Measurements from ENCODE around the gene TMEM255B.

Gene TMEM255B

GRCh38 chr13:113806104-113806471 is 47.1 kb downstream of the TMEM255B start:
- DNase-seq: no peak

GRCh38 chr13:113806526-113806925 is 47.5 kb downstream of the TMEM255B start:
- no peak for DNase-seq

- DNase-seq: no peak
Observed at GRCh38 chr13:113808058-113808834, 49.2 kb downstream of the TMEM255B start.

DNA sequence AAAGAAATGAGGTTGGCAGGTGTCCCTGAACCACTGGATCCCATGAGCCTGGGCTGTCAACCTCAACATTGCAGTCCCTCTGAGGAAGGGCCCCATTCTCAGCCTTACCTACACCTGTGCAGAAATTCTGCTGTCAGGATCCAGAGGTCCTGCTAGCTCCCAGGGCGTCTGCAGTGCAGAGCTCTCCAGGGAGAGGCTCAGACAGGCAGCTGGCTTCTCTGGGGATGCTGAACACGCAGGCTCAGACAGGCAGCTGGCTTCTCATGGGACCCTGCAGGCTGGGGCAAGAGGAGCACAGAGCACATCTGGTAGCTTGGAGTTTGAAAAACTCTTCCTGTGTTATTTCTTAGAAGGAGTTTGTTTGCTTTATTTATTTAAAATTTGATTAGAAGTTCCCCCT is 50.9 kb downstream of the TMEM255B start:
- no peak for DNase-seq

DNA sequence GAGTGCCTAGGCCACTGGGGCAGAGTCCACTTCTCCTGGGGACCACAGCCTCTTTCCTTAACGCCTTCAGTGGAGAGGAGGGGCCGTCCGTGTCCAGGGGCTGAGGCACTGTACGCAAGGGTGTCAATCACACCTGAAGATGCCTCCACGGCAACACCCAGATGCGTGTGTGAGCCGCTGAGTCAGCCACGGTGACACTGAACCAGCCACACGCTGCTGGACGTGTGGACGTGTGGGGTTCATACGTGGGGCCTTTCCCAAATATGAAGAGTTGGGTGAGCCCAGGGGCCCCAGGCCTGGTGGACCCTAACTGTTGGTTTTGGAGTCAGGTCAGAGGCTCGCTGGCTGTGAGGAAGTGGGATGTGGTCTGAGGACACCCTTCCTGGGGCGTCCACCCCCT is 51.6 kb downstream of the TMEM255B start:
- DNase-seq: no peak

DNA sequence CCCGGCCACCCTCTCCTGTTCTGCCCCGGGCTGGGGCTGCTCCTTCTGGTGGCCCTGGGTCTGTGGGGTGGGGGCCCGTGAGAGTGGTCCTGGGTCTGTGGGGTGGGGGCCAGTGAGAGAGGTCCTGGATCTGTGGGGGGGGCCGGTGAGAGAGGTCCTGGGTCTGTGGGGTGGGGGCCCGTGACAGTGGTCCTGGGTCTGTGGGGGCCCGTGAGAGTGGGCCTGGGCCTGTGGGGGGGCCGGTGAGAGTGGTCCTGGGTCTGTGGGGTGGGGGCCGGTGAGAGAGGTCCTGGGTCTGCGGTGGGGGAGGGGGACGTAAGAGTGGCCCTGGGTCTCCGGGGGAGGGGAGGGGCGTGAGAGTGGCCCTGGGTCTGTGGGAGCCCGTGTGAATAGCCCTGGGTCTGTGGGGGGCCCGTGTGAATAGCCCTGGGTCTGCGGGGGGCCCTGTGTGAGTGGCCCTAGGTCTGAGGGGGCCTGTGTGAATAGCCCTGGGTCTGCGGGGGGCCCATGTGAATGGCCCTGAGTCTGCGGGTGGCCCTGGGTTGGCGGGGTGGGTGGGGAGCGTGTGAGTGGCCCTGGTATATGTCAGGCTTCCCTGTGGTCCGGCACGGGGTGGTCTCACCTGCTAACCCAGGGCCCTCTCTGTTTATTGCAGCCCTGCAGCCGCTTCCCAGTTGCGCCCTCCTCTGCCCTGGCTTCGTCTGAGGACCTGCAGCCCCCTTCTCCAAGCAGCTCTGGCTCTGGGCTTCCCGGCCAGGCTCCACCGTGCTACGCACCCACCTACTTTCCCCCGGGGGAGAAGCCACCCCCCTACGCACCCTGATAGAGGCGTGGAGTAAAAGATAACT is 52.3 kb downstream of the TMEM255B start:
- no peak for DNase-seq

GRCh38 chr13:113812178-113813040 is 53.4 kb downstream of the TMEM255B start:
- DNase-seq: no peak

DNA sequence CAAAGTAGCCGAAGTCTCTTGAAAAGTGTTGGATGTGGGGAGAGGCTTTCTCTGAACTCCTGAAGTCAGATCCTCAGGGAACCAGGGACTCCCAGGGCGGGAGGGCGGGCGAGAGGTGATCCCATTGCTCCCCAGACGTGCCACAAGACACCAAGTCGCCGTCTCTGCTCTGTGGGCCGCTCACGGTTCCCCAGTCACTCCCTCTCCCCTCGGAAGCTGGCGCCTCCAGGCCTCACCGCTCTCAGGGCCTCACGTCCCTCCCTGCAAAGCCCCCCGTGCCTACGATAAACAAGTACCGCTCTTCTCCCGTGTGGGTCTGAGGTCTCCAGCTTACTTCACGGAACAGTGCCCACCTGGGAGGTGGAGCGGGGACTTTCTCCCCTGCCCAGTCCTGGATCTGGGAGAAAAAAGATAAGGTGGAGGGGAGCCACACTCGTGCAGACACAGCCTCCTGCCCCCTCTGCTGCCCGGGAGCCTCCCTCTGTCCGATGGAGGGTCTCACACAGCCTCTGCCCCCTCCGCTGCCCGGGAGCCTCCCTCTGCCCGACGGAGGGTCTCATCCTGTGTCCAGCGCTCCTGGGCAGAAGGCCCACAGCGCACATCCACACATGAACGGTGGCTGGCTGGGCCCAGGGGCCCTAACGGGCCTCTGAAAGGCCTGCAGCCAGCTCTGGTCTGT is 54.2 kb downstream of the TMEM255B start:
- DNase-seq: no peak

DNA sequence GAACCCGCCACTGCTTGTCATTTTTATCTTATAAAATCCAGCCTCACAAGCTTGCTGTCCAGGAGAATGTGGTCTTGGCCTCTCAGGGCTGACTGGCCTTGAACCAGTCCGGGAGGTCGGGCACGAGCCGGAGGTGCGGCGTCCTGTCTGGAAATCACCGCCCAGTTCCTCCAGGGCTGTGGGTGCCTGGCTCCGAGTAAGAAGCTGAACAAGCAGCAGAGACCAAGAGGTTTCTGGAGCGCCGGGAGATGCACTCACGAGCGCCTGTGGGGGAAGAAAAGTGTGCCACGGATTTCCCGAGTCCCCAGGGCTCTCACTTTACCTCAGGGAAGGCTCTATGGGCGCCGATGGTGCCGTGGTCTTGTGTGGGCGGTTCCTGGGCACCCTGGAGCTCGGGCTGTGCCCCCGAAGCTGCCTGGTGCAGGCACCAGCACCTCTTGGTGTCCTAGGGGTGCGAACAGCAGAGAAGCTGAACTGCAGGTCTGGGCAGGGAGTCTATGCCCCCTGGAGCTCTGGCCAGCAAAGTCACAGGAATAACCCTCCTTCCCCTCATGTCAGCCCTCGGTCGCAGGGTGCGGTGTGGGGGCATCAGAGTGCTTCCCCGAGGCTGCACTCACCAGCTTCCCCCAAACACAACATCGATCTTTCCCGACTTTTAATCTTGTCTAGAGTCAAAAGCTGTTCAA is 54.9 kb downstream of the TMEM255B start:
- DNase-seq: no peak

GRCh38 chr13:113814435-113814821 is 55.4 kb downstream of the TMEM255B start:
- no peak for DNase-seq

DNA sequence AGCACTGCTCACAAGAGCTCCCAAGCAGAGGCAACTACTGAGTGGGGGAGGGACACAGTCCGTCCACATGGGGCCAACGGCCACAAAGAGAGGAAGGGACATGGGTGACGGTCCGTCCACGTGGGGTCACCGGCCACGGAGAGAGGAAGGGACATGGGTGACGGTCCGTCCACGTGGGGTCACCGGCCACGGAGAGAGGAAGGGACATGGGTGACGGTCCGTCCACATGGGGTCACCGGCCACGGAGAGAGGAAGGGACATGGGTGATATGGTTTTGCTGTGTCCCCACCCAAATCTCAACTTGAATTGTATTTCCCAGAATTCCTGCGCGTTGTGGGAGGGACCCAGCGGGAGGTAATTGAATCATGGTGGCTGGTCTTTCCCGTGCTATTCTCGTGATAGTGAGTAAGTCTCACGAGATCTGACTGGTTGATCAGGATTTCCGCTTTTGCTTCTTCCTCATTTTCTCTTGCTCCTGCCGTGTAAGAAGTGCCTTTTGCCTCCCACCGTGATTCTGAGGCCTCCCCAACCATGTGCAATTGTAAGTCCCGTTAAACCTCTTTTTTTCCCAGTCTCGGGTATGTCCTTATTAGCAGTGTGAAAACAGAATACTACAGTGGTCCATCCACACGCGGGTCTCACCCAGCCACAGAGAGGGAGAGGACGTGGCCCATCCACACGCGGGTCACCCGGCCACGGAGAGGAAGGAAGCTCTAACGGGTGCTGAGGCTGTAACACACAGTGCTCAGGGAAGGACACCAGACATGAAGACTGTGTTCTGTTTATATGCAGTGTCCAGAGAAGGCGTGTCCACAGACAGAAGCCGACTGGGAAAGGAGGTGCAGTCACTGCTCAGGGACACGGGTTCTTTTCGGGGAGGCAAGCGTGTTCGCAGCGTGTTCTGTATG is 56.4 kb downstream of the TMEM255B start:
- peak; percentile 77 to 85 (median 80) for DNase-seq

DNA sequence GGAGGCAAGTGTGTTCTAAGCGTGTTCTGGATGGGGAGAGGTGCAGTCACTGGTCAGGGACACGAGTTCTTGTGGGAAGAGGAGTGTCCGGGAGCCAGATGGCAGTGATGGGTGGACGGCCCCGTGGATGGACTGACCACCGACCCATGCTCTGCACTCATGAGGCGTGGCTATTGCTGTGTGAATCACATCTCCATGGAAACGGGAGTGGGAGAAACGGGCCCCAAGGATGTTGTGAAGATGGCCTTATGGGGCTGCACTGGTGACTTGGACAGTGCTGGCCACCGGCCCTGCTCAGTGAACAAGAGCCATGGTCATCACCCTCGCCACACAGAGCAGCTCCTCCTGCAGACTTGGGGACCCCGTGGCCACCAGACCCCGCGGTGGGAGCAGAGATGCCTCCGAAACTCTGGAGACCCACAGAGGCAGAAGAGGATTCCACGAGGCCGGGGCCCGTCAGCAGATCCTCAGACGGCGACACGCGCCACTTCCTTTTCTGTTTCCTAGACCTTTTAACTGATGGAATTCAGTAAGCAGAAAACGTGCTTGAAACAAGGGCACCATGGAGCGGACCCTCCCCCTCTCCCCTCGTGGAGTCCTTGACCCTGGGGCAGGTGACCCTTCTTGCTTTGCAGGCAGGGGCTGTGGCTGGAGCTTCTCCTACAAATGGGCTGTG is 57.4 kb downstream of the TMEM255B start:
- no peak for DNase-seq

- peak; percentile 26 to 61 (median 42) for DNase-seq
Observed at GRCh38 chr13:113816946-113817859, 58.2 kb downstream of the TMEM255B start.

DNA sequence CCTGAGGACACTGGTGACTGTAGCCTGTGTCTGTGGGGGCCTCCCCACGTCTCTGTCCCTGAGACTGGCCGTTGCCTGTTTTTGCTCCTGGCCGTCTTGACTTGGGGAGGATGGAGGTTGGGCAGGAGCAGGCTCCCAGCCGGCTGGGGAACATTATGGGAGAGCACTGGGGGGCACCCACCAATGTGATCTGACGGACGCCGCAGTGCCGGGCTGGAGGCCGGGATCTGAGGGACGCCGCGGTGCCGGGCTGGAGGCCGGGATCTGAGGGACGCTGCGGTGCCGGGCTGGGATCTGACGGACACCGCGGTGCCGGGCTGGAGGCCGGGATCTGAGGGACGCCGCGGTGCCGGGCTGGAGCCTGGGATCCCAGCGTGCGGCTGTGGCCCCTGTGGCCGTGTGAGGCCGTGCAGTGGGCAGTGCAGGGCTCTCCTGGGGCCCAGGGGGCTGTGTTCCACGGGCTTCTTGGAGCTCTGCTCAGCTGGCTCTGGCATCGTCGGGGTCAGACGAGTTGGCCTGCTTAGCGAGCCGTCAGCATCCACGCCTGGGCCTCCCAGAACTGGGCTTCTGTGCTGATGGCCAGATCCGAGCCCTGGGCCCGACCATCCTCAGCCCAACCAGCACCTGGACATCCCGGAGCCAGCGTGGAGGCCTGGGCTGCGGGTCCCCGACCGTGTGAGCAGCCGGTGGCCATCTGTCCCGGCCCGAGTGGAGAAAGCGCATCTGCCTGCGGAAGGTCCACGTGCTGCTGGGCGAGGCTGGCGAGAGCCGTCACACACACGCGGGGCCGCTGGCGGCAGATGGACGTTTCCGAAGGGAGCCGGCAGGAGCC is 59.0 kb downstream of the TMEM255B start:
- no peak for DNase-seq

DNA sequence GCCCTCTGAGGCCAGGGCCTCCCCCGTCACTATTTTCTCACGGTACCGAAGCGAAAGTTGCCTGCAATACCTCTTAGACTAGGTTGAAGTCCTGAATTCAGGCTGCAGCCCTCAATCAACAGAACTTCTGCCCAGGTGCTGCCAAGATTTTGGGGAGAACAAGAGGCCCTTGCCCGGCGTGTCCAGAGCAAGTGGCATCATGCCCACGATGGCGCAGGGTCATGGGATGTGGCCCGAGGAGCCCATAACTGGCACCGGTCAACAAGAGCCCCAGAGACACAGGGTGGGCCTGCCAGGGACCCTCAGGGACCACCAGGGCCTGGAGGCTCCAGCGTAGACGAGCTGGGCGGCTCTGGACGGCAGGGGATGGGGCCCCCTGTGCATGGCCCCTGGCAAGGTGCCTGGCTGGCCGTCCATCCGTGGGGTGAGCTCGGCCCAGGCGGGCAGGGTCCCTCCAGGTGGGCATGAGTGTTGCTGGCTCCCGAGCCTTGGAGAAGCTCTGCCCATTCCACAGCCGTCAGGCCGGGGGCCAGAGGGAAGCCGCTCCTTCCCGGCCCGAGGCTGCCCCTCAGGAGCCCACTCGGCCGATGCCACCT is 59.8 kb downstream of the TMEM255B start:
- no peak for DNase-seq

DNA sequence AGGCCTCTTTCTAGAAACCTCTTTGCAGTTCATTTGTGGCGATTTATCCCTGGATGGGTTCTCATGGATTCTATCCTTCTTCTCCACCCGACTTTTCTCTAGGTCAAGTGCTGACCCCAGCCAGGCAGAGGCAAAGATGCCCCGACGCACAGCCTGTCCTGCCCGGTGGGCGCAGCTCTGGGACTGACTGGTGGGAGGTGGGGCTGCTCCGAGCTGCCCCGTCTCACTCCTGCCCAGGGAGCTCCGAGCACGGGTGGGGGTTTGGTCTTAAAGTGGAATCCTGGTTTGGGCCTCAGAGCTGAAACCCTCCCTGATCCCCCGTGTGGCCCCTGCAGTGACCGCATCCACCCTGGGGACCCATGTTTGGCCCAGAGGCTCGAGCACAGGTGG is 60.3 kb downstream of the TMEM255B start:
- no peak for DNase-seq
